Non-pigmented ciliary epithelial cell (primary cell): Measurements from ENCODE around the gene HEMK1.

Source experiments
- DNase-seq: peaks from one replicate; pipeline ENCODE4 v3.0.0-alpha.2; 2010; ENCODE audit warnings: low read depth

Gene HEMK1

GRCh38 chr3:50542177-50543034, 26.9 kb upstream of the HEMK1 start:
- DNase-seq: no peak

- DNase-seq: no peak
Measured at GRCh38 chr3:50545781-50546180, 23.5 kb upstream of the HEMK1 start.

DNA sequence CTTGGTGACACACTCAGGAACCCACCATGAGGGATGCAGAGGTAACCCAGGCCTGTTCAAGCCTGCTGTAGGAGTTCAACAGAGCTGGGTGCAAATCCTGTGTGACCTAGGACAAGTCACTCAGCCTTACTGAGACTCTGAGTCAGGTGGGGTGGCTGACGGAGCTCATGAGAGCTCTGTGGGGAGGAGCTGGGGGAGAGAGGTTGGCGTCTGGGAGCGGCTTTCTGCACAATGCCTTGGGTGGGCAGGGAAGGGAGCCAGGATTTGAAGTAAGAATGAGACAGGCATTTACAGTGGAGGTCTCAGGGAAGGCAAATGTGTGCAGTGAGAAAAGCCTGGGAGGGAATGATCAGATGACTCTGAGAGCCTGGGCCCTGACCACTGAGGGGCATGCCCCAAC, 20.1 kb upstream of the HEMK1 start:
- DNase-seq: no peak

GRCh38 chr3:50550079-50550736, 19.1 kb upstream of the HEMK1 start:
- DNase-seq: no peak

- DNase-seq: no peak
Measured at GRCh38 chr3:50551054-50551659, 18.2 kb upstream of the HEMK1 start.

- DNase-seq: no peak
Measured at GRCh38 chr3:50551681-50552435, 17.5 kb upstream of the HEMK1 start.

GRCh38 chr3:50552598-50552997, 16.7 kb upstream of the HEMK1 start:
- no peak for DNase-seq

DNA sequence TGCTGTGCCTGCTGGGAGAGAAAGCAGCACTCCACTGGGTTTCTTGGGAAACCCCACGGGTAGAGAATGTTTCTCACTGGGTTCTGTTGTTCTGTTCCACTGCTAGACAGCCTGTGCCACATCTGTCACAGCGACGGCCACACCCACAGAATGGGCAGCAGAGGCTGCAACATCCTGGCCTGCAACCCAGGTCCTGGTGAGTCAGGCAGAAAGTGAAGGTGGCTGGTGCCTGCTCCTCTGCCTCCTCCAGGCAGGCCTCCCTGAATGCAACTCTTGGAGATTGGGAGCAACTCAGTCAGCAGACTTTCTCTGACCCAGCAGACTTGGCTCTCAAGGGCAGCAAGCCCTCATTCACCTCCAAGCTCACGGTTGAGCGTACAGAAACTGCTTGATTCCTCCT, 14.8 kb upstream of the HEMK1 start:
- no peak for DNase-seq

GRCh38 chr3:50557106-50557505, 12.2 kb upstream of the HEMK1 start:
- DNase-seq: no peak

- DNase-seq: no peak
Measured at GRCh38 chr3:50557915-50558314, 11.4 kb upstream of the HEMK1 start.

DNA sequence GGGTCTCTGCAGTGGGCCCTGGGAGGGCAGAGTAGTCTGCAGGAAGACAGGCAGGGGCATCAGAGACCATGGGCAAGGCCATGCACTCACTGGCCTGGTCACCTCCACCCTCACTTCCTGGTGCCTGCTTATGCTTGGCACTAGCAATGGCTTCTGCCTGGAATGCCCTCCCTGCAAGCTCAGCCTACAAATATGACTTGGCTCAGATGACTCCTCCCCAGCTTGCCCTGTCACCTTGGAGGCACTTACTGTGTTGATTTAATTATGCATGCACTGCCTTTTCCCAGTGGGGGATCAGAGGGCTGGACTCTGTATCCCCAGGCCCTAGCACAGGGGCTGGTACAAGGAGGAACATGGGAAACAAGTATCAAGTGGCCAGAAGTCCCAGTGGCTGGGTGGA, 9.6 kb upstream of the HEMK1 start:
- no peak for DNase-seq

DNA sequence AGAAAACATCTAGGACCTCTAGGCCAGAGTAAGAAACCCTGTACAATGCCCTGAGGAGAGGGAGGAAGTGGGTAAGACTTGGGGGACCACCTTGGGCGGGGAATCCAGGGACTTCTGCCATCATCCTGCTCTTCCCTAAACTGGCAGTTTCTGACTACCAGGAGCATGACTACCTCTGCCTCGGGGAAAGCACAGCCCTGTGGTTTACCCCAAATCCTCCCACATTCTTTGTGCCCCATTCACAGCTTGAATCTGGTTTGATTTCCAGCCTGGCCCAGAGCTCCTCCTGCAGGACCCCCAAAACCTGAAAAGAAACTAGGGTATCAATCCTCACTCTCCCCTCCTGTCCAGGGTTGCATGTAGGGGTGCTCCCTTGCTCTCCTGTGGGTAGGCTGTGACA, 6.5 kb upstream of the HEMK1 start:
- peak; percentile 13 for DNase-seq

DNA sequence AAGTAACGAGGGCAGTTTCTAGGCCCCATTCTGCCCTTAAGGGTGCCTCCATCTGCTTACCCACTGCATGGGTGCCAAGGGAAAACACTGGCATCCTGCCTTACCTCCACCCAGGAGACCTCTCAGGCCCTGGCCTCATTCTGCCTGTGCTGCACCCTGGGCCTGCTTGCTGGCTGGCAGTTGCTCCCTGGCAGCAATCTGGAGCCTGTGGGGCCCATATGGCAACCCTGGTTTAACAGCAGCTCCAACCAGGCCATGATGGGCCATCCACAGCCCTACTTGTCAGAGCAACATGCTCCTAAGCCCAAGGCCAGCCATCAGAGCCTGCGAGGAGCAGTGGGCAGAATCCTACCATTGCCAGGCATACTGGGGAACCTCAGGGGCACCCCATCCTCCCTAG, 5.5 kb upstream of the HEMK1 start:
- no peak for DNase-seq

- no peak for DNase-seq
Measured at GRCh38 chr3:50564321-50564720, 5.0 kb upstream of the HEMK1 start.

GRCh38 chr3:50567011-50567385, 2.3 kb upstream of the HEMK1 start:
- DNase-seq: no peak

DNA sequence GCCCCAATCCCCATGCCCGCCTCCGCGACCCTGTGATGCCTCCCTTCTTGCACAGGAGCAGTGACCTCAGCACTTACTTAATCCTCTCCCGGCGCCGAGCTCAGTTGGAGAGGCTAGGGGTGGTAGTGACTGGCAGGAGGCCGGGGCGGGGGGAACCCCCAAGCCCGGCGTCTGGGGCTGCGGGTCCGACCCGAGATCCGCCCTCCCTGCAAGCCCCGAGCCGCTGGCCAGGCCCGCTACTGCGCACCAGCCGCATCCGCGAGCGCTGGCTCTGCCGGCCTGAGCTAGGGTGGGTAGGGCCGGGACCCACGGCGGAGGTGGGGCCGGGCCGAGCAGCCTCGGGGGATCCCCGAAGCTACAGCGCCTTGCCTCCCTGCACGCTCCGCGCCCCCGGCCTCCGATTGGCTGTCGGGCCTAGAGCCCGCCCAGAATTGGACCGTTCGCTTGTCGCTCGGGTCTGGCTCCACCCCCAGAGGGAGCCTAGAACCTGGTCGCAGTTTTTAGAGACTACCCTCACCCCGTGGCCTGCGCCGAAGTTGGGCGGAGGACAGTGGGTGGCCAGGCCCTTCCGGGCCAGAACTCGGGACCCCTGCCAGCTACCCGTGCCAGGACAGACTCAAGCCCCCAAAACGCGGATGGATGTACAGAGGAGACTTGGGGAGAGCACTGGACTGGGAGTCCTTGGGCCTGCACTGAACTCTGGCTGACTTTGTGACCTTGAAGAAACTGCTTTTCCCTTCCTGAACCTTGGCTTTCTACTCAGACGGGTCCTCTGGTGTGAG, 1.7 kb upstream of the HEMK1 start, which contains the start of gene C3orf18:
Gene C3orf18 (minus strand): TSS at position 362 of the 782 bp plus-strand sequence. CDS start 2,048 bp downstream, outside the sequence.
- DNase-seq: peak; percentile 51

GRCh38 chr3:50570508-50571279, 1.4 kb downstream of the HEMK1 start:
- DNase-seq: no peak

GRCh38 chr3:50571486-50571885, 2.2 kb downstream of the HEMK1 start:
- DNase-seq: no peak

DNA sequence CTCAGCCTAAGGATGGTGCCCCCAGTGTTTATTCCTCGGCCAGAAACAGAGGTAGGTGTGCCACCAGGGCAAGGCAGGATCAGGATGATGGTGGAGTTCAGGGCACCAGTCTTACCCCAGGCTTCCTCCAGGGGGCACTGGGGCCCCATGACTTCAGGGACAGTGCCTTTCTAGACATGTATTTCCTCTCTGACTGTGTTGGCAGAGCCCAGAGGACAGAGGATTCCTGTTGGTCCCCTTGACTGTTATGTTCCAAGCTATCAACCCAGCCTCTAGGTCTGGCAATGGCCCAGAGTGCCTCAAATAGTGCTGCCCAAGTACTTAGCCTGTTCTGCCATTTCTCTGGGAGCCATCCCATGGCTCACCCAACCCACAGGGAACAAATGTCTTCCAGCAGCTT, 2.8 kb downstream of the HEMK1 start:
- DNase-seq: no peak

DNA sequence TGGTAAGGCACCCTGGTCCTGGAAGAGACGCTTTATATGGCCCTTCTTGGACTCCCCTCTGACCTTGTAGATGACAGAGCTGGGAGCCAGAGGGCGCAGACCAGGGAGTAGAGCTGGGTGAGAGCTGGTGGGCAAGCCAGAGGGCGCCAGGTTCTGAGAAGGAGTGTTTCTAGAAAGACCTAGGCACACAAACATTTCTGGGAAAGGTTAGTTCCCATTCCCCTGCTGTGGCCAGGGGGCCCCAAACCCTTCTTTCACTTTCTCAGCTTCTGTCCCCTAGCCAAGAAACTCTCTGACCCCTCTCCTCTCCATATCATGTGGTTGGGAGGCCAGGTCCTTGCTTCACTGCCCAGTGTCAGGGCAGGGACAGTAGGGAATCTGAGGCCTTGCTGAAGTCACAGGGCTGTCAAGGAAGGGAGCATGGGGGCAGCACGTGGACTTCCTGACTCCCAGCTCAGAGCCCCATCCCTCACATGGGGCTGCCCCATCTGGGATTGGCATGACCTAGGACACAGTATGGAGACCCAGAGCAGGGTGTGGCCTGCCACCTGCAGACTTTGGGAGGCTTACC, 3.6 kb downstream of the HEMK1 start:
- DNase-seq: no peak
